Smooth muscle cell (in vitro differentiated cells): ENCODE data around the gene CDH23. TPM values are rescaled to one million over a fixed set of nuclear protein-coding genes. Genes with fewer than 3 reads are reported as not detected.

Source experiments
- DNase-seq: peaks from one replicate; lab custom pipeline; 2025; ENCODE audit not compliant: unreplicated experiment; lab: John Stamatoyannopoulos, UW
- H2AFZ ChIP-seq: fragments of 200-600 bp; sonication (generic); 2 replicates; pipeline ENCODE4 v1.6.0; 2016; ENCODE audit warnings: antibody characterized with exemption, low read depth, mild to moderate bottlenecking
- H3F3A ChIP-seq: fragments of 200-600 bp; sonication (generic); 2 replicates; pipeline ENCODE4 v1.6.0; 2017; ENCODE audit warnings: antibody characterized with exemption, low read depth
- H3K27ac ChIP-seq: fragments of 200-600 bp; sonication (generic); 2 replicates; pipeline ENCODE4 v1.5.1; 2016; ENCODE audit warnings: low read depth, mild to moderate bottlenecking
- H3K27me3 ChIP-seq: fragments of 200-600 bp; sonication (generic); 2 replicates; pipeline ENCODE4 v1.6.1; 2016; ENCODE audit warnings: low read depth, mild to moderate bottlenecking
- H3K36me3 ChIP-seq: fragments of 200-600 bp; sonication (generic); 2 replicates; pipeline ENCODE4 v1.5.1; 2016; ENCODE audit warnings: low read depth
- H3K4me1 ChIP-seq: fragments of 200-600 bp; sonication (generic); 2 replicates; pipeline ENCODE4 v1.5.1; 2016; ENCODE audit warnings: low read depth
- H3K4me2 ChIP-seq: fragments of 200-600 bp; sonication (generic); 2 replicates; pipeline ENCODE4 v1.6.0; 2016; ENCODE audit warnings: mild to moderate bottlenecking
- H3K4me3 ChIP-seq: fragments of 200-600 bp; sonication (generic); 2 replicates; pipeline ENCODE4 v1.5.1; 2016; ENCODE audit warnings: mild to moderate bottlenecking
- H3K79me2 ChIP-seq: fragments of 200-600 bp; sonication (generic); 2 replicates; pipeline ENCODE4 v1.6.0; 2016; ENCODE audit warnings: low read depth, mild to moderate bottlenecking
- H3K9ac ChIP-seq: fragments of 200-600 bp; sonication (generic); 2 replicates; pipeline ENCODE4 v1.6.0; 2016; ENCODE audit warnings: low read depth
- H3K9me3 ChIP-seq: fragments of 200-600 bp; sonication (generic); replicated peaks from 2 replicates; pipeline ENCODE4 v1.5.1; 2016; ENCODE audit warnings: low read depth
- H4K20me1 ChIP-seq: fragments of 200-600 bp; sonication (generic); 2 replicates; pipeline ENCODE4 v1.6.0; 2016; ENCODE audit warnings: low read depth
- CTCF ChIP-seq: fragments of 200-600 bp; sonication (generic); IDR thresholded peaks from 2 replicates; pipeline ENCODE4 v1.5.1; 2017; ENCODE audit warnings: borderline replicate concordance, mild to moderate bottlenecking, antibody characterized with exemption; ENCODE audit not compliant: insufficient read depth, poor library complexity, severe bottlenecking
- WGBS: methylation state at CpG from one replicate; pipeline ENCODE4 v1.1.7; 2016; ENCODE audit warnings: low lambda C conversion rate; 5-methylcytosine and 5-hydroxymethylcytosine counted together
- polyA plus RNA-seq: library from polyadenylated mRNA; unstranded; fragments of >200 nt; fragmentation: Nextera tagmentation; extraction: Ambion mirVana; gene quantifications from 2 replicates; pipeline ENCODE4 v1.2.1, GENCODE V29; 2016
- total RNA-seq: library from RNA; depleted of rRNA; stranded (reverse); fragments of >200 nt; gene quantifications from 2 replicates; pipeline ENCODE4 v1.2.3, GENCODE V29; 2014

The CDH23 gene
- total and polyA plus RNA-seq, 2 experiments from 2014 or later, result 0.99 to 2.5 TPM

- Histone ChIP-seq H3F3A (no peaks in the 10 kb centered on the region), H3K27ac (no peak overlapping the region), H3K36me3 (no peaks in the 10 kb centered on the region), H3K27me3 (peaks cover 13% of the 10 kb centered on the region), H4K20me1 (no peaks in the 10 kb centered on the region), H3K4me3 (no peak overlapping the region), H2AFZ (no peak overlapping the region), H3K9me3 (no peaks in the 10 kb centered on the region), H3K9ac (no peak overlapping the region), H3K4me1 (no peaks in the 10 kb centered on the region), H3K4me2 (no peak overlapping the region), H3K79me2 (no peaks in the 10 kb centered on the region)
- no peak for DNase-seq
- no peak for TF ChIP-seq CTCF
- WGBS, result 87% methylated on average over 2 of the region's 2 CpGs
These were observed 168.7 kb downstream of the CDH23 start for GRCh38 chr10:71565284-71566000.

GRCh38 chr10:71567006-71567405 lies 170.3 kb downstream of the CDH23 start:
- no peaks in the 10 kb centered on the region for H4K20me1 ChIP-seq
- H3K79me2 ChIP-seq, result no peaks in the 10 kb centered on the region
- no peak overlapping the region for H2AFZ ChIP-seq
- no peak overlapping the region for H3K9ac ChIP-seq
- H3K4me1 ChIP-seq, result no peaks in the 10 kb centered on the region
- 93% methylated on average over 5 of the region's 5 CpGs for WGBS
- H3K9me3 ChIP-seq, result no peaks in the 10 kb centered on the region
- peaks cover 10% of the 10 kb centered on the region for H3K27me3 ChIP-seq
- no peaks in the 10 kb centered on the region for H3F3A ChIP-seq
- DNase-seq, result no peak
- no peak overlapping the region for H3K27ac ChIP-seq
- H3K4me3 ChIP-seq, result no peak overlapping the region
- no peak for TF ChIP-seq CTCF
- H3K4me2 ChIP-seq, result no peak overlapping the region
- no peaks in the 10 kb centered on the region for H3K36me3 ChIP-seq

GRCh38 chr10:71568896-71569492 lies 172.3 kb downstream of the CDH23 start:
- no peak for TF ChIP-seq CTCF
- H3K9ac ChIP-seq, result no peak overlapping the region
- peaks cover 10% of the 10 kb centered on the region for H3K27me3 ChIP-seq
- no peak overlapping the region for H3K27ac ChIP-seq
- no peak overlapping the region for H2AFZ ChIP-seq
- H3K79me2 ChIP-seq, result no peaks in the 10 kb centered on the region
- no peaks in the 10 kb centered on the region for H3K4me1 ChIP-seq
- H3K9me3 ChIP-seq, result no peaks in the 10 kb centered on the region
- no peak overlapping the region for H3K4me3 ChIP-seq
- no peak overlapping the region for H3K4me2 ChIP-seq
- no peaks in the 10 kb centered on the region for H3F3A ChIP-seq
- H3K36me3 ChIP-seq, result no peaks in the 10 kb centered on the region
- 95% methylated on average over 5 of the region's 5 CpGs for whole genome bisulfite sequencing
- H4K20me1 ChIP-seq, result no peaks in the 10 kb centered on the region
- no peak for DNase-seq
